Keratinocyte (primary cell): ENCODE data around the gene ZNF106.

Source experiments
- EZH2 ChIP-seq: IDR thresholded peaks from one replicate; pipeline ENCODE4 v1.6.1; 2012; ENCODE audit warnings: inconsistent platforms, mild to moderate bottlenecking, low read length, moderate library complexity
- TF ChIP-seq, protein P1 (sequence below), 3 experiments: IDR thresholded peaks in 1 of 3; conservative IDR thresholded peaks in 1 of 3; optimal IDR thresholded peaks in 1 of 3; 2 replicates in 2 of 3; 3 replicates in 1 of 3; pipeline versions ENCODE3 to v1.5.1; 2011; ENCODE audit warnings: low read length in 3 of 3, mild to moderate bottlenecking in 3 of 3, moderate library complexity in 2 of 3, control low read depth in 1 of 3, inconsistent platforms in 1 of 3; ENCODE audit not compliant: insufficient read depth in 2 of 3; ENCODE audit errors: extremely low read depth in 1 of 3

- TF ChIP-seq, protein P1, sequence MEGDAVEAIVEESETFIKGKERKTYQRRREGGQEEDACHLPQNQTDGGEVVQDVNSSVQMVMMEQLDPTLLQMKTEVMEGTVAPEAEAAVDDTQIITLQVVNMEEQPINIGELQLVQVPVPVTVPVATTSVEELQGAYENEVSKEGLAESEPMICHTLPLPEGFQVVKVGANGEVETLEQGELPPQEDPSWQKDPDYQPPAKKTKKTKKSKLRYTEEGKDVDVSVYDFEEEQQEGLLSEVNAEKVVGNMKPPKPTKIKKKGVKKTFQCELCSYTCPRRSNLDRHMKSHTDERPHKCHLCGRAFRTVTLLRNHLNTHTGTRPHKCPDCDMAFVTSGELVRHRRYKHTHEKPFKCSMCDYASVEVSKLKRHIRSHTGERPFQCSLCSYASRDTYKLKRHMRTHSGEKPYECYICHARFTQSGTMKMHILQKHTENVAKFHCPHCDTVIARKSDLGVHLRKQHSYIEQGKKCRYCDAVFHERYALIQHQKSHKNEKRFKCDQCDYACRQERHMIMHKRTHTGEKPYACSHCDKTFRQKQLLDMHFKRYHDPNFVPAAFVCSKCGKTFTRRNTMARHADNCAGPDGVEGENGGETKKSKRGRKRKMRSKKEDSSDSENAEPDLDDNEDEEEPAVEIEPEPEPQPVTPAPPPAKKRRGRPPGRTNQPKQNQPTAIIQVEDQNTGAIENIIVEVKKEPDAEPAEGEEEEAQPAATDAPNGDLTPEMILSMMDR (optimal IDR thresholded peaks at IDR 0.05 in 1 of 3, IDR thresholded peaks at IDR 0.05 in 1 of 3, conservative IDR thresholded peaks at IDR 0.05 in 1 of 3; ENCODE audit: extremely low read depth in 1 of 3, insufficient read depth in 2 of 3, low read length in 3 of 3), result no peak
- no peak for TF ChIP-seq EZH2
Observed at GRCh38 chr15:42508263-42508690, 17.3 kb upstream of the ZNF106 start.
